Fibroblast of the conjunctiva (primary cell): ENCODE measurements around the gene GCNT1.
A peak's percentile ranks its signal among the peaks of the same experiment; 100 is the strongest.
"Not testable (repeated sequence)": the region's sequence is repeated elsewhere in the genome, so short reads cannot be mapped to it uniquely, and the experiment has no call there.

Source experiments
- DNase-seq: peaks from one replicate; pipeline ENCODE4 v3.0.0-alpha.2; 2010; ENCODE audit warnings: low read depth

The GCNT1 gene

DNA sequence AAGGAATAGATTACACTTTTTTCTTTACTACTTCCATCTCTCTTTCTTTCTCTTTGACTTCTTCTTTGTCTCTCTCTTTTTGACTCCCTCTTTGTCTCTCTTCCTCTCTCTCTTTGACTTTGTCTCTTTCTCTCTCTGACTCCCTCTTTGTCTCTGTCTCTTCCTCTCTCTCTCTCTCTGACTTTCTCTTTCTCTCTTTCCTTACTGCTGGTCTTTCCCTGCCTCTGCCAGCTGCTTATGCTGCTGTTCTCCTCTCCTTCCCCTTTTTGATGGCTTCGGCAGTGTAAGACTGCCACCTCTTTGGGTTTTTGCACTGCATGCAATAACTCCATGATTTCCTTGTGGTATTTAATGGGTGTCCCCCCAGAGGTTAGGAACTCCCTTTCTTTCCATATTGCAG is 32.1 kb downstream of the GCNT1 start:
- DNase-seq, result not testable (repeated sequence)

DNA sequence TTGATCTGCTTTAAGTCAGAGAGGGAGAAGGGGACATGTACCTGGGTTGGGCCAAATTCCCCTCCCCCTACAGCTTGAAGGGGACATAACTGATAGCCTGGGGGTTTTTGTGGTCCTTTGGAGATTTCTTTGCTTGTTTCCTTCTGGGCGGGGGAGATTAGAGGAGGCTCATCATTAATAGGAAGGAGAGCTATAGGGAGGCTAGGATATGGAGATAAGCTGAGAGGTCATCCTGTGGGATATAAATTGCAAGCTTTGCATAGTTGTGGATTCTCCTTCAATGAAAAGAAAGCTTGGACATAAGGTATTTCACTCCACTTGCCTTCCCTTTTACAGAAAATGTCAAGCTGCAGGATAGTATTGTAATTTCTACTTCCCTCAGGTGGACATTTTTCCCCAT is 34.5 kb downstream of the GCNT1 start:
- DNase-seq, result not testable (repeated sequence)

DNA sequence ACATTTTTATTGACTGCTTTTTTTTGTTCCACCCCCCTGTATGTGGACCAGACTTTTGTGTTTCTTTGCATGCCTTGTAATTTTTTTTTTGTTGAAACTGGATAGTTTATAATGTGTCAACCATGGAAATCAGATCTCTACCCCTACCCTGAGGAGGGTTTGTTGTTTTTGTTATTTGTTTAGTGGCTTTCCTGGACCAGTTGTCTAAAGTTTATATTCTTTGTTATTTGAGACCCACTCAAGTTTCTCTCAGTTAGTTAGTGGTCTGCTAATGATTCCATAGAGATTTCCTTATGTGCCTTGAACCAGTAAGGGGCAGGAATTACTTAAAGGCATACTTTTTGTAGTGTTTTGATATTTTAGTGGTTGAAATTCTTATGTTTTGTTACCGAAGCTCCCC is 41.1 kb downstream of the GCNT1 start:
- DNase-seq, result no peak

DNA sequence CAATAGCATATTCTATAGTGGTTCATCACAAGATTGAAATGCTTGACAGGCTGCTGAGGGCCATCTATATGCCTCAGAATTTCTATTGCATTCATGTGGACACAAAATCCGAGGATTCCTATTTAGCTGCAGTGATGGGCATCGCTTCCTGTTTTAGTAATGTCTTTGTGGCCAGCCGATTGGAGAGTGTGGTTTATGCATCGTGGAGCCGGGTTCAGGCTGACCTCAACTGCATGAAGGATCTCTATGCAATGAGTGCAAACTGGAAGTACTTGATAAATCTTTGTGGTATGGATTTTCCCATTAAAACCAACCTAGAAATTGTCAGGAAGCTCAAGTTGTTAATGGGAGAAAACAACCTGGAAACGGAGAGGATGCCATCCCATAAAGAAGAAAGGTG is 43.8 kb downstream of the GCNT1 start:
- no peak for DNase-seq

DNA sequence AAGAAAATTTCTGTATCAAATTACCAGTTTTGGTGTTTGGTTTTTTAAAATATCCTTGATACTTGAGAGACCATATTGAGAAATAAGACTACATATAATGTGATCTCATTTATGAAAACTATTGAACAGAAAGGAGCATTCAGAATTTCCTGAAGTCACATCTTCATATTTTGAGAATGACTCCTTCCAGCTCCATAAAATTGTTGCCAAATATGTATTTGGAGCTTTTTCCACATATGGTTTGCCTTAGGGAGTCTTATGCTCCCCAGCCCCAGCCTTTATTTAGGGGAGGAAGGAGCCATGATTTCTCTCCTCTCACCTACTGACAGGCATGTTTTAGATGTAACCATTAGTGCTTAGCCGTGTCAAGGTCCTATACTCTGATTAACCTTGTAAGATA is 51.1 kb downstream of the GCNT1 start:
- DNase-seq, result peak; percentile 40

DNA sequence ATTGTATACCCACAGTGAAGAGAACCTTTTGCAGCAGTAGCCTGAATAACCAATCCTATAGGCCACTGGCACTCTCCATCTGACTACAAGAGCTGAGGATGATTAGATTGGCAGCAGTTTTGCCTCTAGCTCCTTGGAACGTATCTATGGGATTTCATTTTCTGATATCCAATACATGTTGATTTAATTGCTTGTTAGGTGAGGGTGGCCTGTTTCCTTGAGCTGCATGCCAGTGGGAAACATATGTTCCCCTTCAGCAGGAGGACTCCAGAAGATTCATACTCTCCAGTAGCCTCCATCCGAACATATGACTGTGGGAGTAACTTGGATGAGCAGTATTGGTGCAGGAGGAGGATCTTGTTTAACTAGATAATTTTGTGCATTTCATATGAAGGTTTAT is 51.5 kb downstream of the GCNT1 start:
- no peak for DNase-seq

DNA sequence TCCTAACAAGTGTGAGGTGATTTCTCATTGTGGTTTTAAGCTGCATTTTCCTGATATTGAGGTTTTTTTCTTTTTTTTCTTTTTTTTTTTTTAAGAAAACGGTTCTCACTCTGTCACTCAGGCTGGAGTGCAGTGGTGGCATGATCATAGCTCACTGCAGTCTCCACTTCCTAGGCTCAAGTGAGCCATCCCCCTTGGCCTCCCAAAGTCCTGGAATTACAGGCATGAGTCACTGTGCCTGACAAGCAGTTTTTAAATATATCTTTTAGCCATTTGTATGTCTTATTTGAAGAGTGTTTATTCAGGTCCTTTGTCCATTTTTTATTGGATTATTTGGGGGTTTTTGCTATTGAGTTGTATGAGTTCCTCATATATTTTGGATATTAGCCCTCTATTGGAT is 53.8 kb downstream of the GCNT1 start:
- no peak for DNase-seq

DNA sequence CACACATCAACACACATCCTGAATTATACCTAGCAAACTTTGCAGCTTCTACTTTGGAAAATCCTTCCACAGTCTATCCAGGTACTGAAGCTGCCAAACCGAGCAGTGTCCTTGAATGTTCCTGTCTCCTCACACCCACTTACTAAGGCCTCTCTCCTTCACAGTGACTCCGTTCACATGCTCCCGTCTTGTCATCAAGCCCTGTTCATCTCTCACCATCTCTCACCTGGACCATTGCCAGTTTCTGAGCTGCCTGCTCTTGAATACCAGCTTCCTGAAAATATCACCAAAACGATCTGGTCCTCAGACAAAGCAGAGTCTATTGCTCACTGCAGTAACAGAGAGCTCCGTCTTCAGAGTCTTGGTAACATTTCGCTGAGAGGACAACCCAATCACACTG is 57.4 kb downstream of the GCNT1 start:
- no peak for DNase-seq

DNA sequence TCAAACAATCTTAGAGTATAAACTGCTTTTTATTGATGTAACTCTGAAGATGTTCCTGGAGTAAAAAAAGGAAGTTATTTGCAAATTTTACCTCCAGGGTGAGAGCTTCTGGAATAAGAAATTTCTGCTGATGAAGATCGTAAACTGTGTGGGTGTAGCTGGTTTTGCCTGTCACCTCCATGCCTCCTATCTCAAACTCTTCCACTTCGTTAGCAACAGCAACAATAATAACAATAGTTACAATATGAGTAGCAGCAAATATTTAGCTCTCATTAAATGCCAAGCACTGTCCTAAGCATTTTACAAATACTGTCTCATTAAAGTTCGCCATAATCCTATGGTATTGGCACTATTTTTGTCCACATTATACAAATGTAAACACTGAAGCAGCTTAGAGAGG is 57.9 kb downstream of the GCNT1 start:
- no peak for DNase-seq

DNA sequence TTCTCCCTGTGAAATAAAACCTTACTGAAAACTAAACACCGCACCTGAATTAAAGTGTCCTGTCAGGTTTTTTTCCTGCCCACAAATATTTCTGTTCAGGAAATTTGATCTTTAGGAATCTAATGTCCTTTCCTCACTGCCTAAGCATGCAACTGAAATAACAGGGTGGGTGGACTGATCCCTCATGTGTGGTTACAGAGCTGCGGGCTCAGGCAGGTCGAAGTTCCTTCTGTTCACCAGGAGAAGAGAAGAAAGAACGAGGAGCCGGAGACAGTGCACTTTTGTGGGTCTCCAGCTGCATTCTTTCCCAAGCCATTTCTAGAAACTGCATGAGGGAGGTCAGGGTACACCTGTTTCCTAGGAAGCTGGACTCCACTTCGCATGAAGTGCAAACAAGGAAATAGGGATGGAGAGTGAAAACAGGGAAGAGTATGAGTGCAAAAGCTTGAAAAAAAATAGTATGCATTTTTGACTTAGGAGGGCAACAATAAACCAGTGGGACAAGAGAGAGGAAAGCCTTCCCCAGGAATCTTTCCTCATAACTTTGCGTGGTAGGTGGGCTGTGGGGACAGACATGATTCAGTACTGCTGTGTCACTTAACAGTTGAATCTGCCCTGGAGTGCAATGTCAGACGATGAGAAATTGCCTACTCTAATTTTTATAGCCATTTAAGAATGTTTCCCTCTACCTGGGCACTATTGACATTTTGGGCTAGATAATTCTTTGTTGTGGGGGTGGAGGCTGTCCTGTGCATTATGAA is 60.3 kb downstream of the GCNT1 start:
- no peak for DNase-seq

DNA sequence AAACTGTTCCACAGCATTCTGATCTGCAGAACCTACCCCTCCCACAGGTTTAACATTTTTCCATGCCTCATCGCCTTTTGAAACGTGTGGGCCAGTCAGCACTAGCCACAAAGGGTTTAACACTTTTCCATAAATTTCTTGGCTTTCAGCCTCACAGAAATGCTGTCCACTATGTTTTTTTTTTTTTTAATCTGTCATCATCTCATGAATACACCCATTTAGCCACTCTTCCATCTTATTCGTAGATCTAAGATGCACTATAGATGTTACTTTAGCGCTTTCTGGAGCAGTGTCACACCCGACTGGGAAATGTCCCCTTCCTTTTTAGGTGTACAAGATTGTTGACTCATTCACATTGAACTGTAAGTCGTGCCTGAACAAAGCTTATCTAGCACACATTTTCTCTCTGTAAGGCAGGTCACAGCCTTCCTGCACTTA is 62.3 kb downstream of the GCNT1 start:
- DNase-seq, result no peak

DNA sequence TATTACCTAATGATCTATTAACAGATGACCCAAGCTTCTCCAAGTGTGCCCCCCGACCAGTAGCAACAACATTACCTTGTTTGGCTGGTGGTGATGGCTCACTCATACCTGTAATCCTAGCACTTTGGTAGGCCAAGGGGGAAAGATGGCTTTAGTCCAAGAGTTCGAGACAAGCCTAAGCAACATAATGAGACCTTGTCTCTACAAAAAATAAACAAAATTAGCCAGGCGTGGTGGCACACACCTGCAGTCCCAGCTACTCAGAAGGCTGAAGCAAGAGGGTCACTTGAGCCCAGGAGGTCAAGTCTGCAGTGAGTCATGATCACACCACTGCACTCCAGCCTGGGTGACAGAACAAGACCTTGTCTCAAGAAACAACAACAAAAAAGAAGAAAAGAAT is 62.9 kb downstream of the GCNT1 start:
- DNase-seq, result no peak

DNA sequence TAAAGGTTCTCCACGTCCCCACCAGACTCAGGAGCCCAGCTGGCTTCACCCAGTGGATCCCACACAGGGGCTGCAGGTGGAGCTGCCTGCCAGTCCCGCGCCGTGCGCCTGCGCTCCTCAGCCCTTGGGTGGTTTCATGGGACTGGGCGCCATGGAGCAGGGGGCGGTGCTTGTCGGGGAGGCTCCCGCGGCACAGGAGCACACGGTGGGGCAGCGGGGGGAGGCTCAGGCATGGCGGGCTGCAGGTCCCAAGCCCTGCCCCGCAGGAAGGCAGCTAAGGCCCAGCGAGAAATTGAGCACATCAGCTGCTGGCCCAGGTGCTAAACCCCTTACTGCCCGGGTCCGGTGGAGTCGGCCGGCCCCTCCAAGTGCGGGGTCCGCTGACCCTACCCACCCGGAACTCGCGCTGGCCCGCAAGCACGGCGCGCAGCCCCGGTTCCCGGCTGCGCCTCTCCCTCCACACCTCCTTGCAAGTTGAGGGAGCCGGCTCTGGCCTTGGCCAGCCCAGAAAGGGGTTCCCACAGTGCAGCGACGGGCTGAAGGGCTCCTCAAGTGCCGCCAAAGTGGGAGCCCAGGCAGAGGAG is 64.7 kb downstream of the GCNT1 start:
- DNase-seq, result not testable (repeated sequence)

DNA sequence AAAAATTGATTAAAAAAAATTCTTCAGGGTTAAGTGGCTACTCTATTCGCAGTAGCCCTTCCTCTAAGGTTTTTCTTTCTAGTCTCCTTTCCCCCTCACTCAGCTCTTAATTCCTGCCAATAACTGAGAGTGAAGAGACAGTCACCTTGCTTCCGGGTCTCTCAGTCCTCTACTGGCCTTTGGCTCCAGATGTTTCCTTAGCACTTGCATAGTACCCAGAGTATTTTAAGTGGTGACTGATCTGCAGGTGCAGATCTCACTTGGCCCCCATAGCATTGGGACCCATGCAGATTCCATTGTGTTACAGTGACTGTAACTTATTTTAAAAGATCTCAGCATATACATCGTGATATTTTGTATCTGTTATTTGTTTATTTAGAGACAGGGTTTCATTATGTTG is 66.2 kb downstream of the GCNT1 start:
- DNase-seq, result no peak

DNA sequence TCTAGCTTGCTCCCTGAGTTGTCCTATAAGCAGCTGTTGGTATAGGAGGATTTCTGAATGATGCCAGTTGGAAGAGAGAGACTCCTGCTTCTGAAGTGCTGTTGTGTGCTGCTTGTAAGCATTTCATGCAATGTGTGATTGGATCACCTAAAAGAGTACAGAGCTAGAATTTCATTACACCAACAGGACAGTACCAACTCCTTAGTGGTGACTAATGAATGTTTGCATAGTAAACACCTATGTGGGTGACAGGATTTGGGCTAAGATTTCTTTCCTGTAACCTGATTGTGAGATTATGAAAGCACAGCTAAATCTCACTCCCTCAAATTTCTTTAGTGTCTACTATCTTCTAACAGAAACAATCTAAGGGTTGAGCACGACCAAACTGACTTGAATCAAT is 67.0 kb downstream of the GCNT1 start:
- DNase-seq, result no peak

DNA sequence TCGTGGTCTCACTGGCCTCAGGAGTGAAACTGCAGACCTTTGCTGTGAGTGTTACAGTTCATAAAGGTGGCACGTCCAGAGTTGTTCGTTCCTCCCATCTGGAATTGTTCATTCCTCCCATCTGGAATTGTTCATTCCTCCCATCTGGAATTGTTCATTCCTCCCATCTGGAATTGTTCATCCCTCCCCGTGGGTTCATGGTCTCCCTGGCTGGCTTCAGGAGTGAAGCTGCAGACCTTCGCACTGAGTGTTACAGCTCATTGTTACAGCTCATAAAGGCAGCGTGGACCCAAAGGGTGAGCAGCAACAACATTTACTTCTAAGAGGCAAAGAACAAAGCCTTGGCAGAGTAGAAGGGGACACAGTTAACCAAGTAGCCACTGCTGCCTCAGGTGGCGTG is 69.1 kb downstream of the GCNT1 start:
- DNase-seq, result peak; percentile 23

DNA sequence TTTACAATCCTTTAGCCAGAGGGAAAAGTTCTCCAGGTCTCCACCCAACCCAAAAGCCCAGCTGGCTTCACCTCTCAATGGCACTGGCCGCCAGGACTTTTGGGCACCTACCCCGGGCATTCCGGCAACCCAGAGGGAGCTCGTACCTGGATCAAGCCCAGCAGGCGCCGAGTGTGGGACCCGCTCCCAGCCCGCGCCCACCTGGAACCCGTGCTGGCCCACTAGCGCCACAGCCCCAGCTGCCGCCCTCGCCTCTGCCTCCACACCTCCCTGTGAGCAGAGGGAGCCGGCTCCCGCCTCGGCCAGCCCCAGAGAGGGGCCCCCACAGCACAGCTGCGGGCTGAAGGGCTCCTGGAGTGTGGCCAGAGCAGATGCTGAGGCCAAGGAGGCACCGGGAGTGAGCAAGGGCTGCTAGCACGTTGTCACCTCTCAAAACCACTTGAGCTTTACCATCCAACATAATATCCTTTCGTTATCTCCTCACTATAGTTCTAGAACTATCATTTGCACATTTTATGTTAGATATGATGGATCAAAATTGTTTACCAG is 69.7 kb downstream of the GCNT1 start:
- DNase-seq, result no peak

DNA sequence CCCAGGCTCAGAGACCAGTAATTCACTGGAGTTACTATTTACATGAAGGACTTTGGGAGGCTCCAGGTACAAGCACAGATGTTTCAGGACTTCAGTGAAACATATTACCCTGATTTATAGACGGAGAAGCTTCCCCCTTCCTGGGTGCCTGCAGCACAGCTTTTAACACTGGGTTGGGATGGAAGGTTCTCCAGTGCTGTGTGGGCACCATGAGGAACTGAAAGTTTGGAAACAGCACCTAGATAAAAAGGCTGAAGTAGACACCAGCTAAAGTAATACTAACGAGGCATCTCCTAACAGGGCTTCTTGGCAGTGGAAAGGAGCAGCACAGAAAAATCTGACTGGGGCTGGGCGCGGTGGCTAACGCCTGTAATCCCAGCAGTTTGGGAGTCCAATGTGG is 70.7 kb downstream of the GCNT1 start:
- DNase-seq, result no peak

DNA sequence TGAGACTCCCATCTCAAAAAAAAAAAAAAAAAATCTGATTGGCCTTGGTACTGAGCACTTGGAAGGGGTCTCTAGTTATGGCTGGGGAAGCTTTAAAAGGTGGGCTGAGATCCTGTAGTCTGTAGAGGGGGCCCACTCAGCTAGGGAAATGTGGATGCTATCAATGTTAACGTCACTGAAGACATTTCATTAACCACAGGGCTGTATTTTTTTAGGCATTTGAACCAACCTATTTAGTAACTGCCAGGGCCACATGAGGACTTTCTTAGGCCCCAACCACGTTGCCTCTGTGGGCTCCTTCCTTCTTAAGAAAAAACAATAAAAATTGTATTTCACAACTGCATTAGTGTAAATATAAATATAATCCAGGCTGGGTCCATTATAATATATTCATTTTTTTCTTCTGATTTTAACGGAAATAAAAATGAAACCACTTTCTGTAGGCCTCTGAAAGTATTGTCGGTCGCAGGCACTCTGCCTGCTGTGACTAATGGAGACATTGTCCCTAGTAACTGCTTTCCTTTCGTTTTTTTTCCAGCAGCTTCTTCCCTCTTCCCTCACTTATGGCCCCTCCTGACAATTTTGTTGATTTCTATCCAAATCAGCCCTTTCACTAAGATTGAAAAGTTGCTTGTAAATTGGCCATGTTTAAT is 71.6 kb downstream of the GCNT1 start:
- no peak for DNase-seq

DNA sequence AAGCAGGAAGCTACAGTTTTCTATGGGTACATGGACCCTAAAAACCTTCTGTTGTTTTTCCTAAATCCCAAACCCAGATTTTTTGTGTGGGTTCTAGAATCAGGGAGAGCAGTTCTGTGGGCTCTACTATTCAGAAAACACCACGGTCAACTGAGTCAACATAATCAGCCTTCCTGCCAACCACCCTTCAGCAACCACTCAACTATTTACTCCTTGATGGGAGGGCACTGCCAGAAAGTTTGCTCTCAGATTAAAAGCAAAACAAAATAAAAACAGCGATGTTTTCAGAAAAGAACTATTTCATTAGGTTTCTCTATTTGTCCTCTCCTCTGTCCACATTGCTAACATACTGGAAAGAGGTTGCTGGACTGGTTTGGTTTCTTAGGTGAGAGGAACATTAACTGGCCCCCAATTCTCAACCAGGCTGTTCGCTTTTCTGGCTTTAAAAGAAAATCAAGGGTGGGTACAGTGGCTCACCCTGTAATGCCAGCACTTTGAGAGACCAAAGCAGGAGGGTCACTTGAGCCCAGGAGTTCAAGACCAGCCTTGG is 72.3 kb downstream of the GCNT1 start:
- DNase-seq, result no peak

DNA sequence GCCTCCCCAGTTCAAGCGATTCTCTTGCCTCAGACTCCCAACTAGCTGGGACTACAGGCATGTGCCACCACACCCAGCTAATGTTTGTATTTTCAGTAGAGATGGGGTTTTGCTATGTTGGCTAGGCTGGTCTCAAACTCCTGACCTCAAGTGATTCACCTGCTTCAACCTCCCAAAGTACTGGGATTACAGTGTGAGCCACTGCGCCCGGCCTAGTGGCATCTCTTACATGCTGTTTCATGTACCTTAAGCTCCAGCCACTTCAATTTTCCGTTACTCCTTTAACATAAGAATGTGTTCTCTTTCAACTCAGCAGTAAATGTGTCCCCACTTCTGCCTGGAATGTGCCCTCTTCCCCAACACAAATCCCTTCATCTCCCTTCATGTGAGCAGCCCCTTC is 73.9 kb downstream of the GCNT1 start:
- not testable (repeated sequence) for DNase-seq

DNA sequence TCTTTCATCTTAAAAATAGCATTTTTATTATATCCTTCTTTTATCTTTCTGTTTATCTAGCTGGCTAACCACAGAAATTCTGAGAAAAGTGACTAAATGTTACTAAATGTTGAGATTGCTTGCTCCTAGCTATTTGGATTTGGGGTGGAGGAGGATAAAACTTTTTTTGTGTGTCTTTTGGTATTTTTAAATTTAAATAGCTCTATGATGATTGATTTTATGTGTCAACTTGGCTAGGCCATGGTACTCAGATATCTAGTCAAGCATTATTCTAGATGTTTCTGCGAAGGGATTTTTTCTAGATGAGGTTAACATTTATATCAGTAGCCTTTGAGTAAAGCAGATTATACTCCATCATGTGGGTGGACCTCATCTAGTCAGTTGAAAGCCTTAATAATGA is 75.0 kb downstream of the GCNT1 start:
- no peak for DNase-seq

DNA sequence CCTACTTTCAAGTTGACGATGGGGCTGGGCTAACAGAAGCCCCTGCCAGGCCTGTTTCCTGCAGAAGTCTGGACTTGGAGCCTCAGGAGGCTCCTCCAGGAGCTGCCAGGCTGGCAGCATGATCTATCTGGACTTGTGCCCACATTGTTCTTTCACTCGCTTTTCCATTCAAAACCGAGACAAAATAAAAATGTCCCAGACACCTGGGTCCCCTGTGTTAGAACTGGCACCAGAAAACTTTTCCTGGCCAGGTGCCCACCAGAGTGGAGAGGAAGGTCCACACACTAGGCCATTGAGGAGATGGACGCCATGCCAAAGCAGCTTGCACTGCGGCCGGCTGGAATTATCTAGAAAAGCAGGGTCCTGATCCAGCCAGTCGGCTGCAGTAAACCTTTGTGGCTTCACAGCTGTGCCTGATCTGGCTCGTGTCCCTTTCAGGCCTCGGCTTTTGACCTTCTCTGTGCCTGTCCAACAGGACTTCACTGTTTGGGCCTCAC is 78.2 kb downstream of the GCNT1 start:
- no peak for DNase-seq
